GM15510 (cell line): ENCODE measurements around the gene NDUFB11.

ENCODE experiments used
- POLR2A ChIP-seq: IDR thresholded peaks from 3 replicates; pipeline ENCODE4 v1.6.1; 2011; ENCODE audit warnings: borderline replicate concordance; ENCODE audit not compliant: insufficient read length; ENCODE audit errors: extremely low read depth

Gene NDUFB11

GRCh38 chrX:47138171-47138570, 6.3 kb downstream of the NDUFB11 start:
- TF ChIP-seq POLR2A: no peak

GRCh38 chrX:47133493-47133892, 11.0 kb downstream of the NDUFB11 start:
- no peak for TF ChIP-seq POLR2A

GRCh38 chrX:47129899-47130358, 14.6 kb downstream of the NDUFB11 start:
- no peak for TF ChIP-seq POLR2A

- peak; percentile 68 for TF ChIP-seq POLR2A
These were observed 15.2 kb downstream of the NDUFB11 start for GRCh38 chrX:47129157-47129898.

- no peak for TF ChIP-seq POLR2A
These were observed 32.1 kb downstream of the NDUFB11 start for GRCh38 chrX:47112316-47112954.

- no peak for TF ChIP-seq POLR2A
These were observed 43.3 kb downstream of the NDUFB11 start for GRCh38 chrX:47101206-47101605.

GRCh38 chrX:47098338-47099094, 46.0 kb downstream of the NDUFB11 start:
- no peak for TF ChIP-seq POLR2A

- TF ChIP-seq POLR2A: no peak
These were observed 47.5 kb downstream of the NDUFB11 start for GRCh38 chrX:47097018-47097417.

- no peak for TF ChIP-seq POLR2A
These were observed 50.6 kb downstream of the NDUFB11 start for GRCh38 chrX:47093860-47094259.

GRCh38 chrX:47093248-47093647, 51.3 kb downstream of the NDUFB11 start:
- TF ChIP-seq POLR2A: no peak
